SK-N-SH (cell line): ENCODE results near the gene RARB. TPM values are rescaled to one million over a fixed set of nuclear protein-coding genes. Genes with fewer than 3 reads are reported as not detected.

Experiments
- CTCF ChIA-PET: fragments of 300-600, 350-600 bp; formaldehyde crosslinking; extraction: SDS; loops from one replicate; lab custom pipeline; 2021; lab: Yijun Ruan, JAX
- POLR2A ChIA-PET: fragments of 350-600 bp; sonication (Branson Sonifier 250); formaldehyde crosslinking; extraction: SDS; loops from one replicate; lab custom pipeline; 2020; ENCODE audit warnings: antibody characterized with exemption, inconsistent platforms; lab: Yijun Ruan, JAX
- DNase-seq: peaks from one replicate; pipeline ENCODE4 v3.0.0; 2012
- H2AFZ ChIP-seq: fragments of 200-600 bp; sonication (generic); 2 replicates; pipeline ENCODE4 v1.8.1; 2016; ENCODE audit warnings: antibody characterized with exemption, mild to moderate bottlenecking, low read depth
- H3F3A ChIP-seq: fragments of 200-600 bp; sonication (generic); replicated peaks from 2 replicates; pipeline ENCODE3; 2016; ENCODE audit warnings: antibody characterized with exemption, mild to moderate bottlenecking; ENCODE audit not compliant: insufficient read depth
- H3K27ac ChIP-seq, 2 experiments: fragments of 200-500 bp in 1 of 2; fragments of 200-600 bp in 1 of 2; sonication (Bioruptor generic) in 1 of 2; sonication (generic), shearing (Covaris generic) in 1 of 2; 2 replicates each; pipeline versions ENCODE4 v1.5.1 to v1.6.1; 2014 to 2016; ENCODE audit warnings: low read depth in 2 of 2, inconsistent platforms in 1 of 2, low read length in 1 of 2, mild to moderate bottlenecking in 1 of 2, mixed read lengths in 1 of 2
- H3K27me3 ChIP-seq: fragments of 200-600 bp; sonication (generic), shearing (Covaris generic); 2 replicates; pipeline ENCODE4 v1.6.1; 2016; ENCODE audit warnings: mixed run types; ENCODE audit not compliant: insufficient read depth
- H3K36me3 ChIP-seq, 2 experiments: fragments of 200-500 bp in 1 of 2; fragments of 200-600 bp in 1 of 2; sonication (Bioruptor generic) in 1 of 2; sonication (generic) in 1 of 2; replicated peaks in 1 of 2; 2 replicates each; pipeline versions ENCODE3 to v1.5.1; 2014 to 2016; ENCODE audit warnings: low read length in 1 of 2, mild to moderate bottlenecking in 1 of 2; ENCODE audit not compliant: insufficient read depth in 2 of 2, control insufficient read depth in 1 of 2
- H3K4me1 ChIP-seq, 2 experiments: fragments of 200-500 bp in 1 of 2; fragments of 200-600 bp in 1 of 2; sonication (Bioruptor generic) in 1 of 2; sonication (generic), shearing (Covaris generic) in 1 of 2; 2 replicates each; pipeline versions ENCODE4 v1.5.1 to v1.6.1; 2014 to 2016; ENCODE audit warnings: low read depth in 1 of 2, low read length in 1 of 2, mixed run types in 1 of 2; ENCODE audit not compliant: insufficient read depth in 2 of 2, control insufficient read depth in 1 of 2
- H3K4me2 ChIP-seq: fragments of 200-600 bp; sonication (generic), shearing (Covaris generic); 2 replicates; pipeline ENCODE4 v1.6.1; 2017; ENCODE audit warnings: mixed run types
- H3K4me3 ChIP-seq, 2 experiments: fragments of 200-500 bp in 1 of 2; fragments of 200-600 bp in 1 of 2; sonication (Bioruptor generic) in 1 of 2; sonication (generic), shearing (Covaris generic) in 1 of 2; 2 replicates each; pipeline versions ENCODE4 v1.5.1 to v1.8.1; 2014 to 2016; ENCODE audit warnings: low read depth in 2 of 2, inconsistent platforms in 1 of 2, low read length in 1 of 2, mild to moderate bottlenecking in 1 of 2, mixed read lengths in 1 of 2, moderate library complexity in 1 of 2
- H3K79me2 ChIP-seq: fragments of 200-600 bp; sonication (generic); 2 replicates; pipeline ENCODE4 v1.8.1; 2017; ENCODE audit warnings: mild to moderate bottlenecking; ENCODE audit not compliant: insufficient read depth
- H3K9ac ChIP-seq: fragments of 200-600 bp; sonication (generic); 2 replicates; pipeline ENCODE4 v1.6.1; 2017; ENCODE audit warnings: mixed run types
- H3K9me2 ChIP-seq: fragments of 200-600 bp; sonication (generic); 2 replicates; pipeline ENCODE4 v1.6.1; 2017; ENCODE audit warnings: mixed run types
- H3K9me3 ChIP-seq: fragments of 200-600 bp; sonication (generic); 2 replicates; pipeline ENCODE4 v1.6.1; 2017; ENCODE audit warnings: mixed run types, mild to moderate bottlenecking, moderate library complexity
- H4K20me1 ChIP-seq: fragments of 200-600 bp; sonication (generic); 2 replicates; pipeline ENCODE4 v1.6.1; 2017; ENCODE audit warnings: mild to moderate bottlenecking, mixed run types; ENCODE audit not compliant: insufficient read depth
- EZH2phosphoT487 ChIP-seq: fragments of 200-600 bp; sonication (generic); IDR thresholded peaks from 2 replicates; pipeline ENCODE4 v1.6.1; 2017; ENCODE audit warnings: low read depth, mixed run types, mild to moderate bottlenecking, antibody characterized with exemption, moderate library complexity, borderline replicate concordance
- FOXJ3 ChIP-seq: sonication (generic); formaldehyde crosslinking; IDR thresholded peaks from 2 replicates; pipeline ENCODE4 v1.5.1; 2020; ENCODE audit warnings: mild to moderate bottlenecking, missing genetic modification reagents
- FOXM1 ChIP-seq: IDR thresholded peaks from 2 replicates; pipeline ENCODE4 v1.4.0; 2012; ENCODE audit warnings: low read depth, mild to moderate bottlenecking
- GABPA ChIP-seq: IDR thresholded peaks from 2 replicates; pipeline ENCODE4 v1.4.0; 2012; ENCODE audit warnings: low read depth, mild to moderate bottlenecking
- IRF3 ChIP-seq: fragments of 150-350 bp; IDR thresholded peaks from 2 replicates; pipeline ENCODE4 v1.6.1; 2016; ENCODE audit warnings: mild to moderate bottlenecking, low read depth, low read length
- RCOR1 ChIP-seq: fragments of 150-350 bp; IDR thresholded peaks from 2 replicates; pipeline ENCODE4 v1.6.1; 2017; ENCODE audit warnings: antibody characterized with exemption, low read length
- REST ChIP-seq: IDR thresholded peaks from 2 replicates; pipeline ENCODE4 v1.6.1; 2012; ENCODE audit warnings: mild to moderate bottlenecking, low read depth, low read length, moderate library complexity
- RFX5 ChIP-seq: IDR thresholded peaks from 2 replicates; pipeline ENCODE4 v1.6.1; 2012; ENCODE audit warnings: mild to moderate bottlenecking, improper control_type of control experiment, low read length
- RXRA ChIP-seq: IDR thresholded peaks from 2 replicates; pipeline ENCODE4 v1.4.0; 2012; ENCODE audit warnings: low read depth, mild to moderate bottlenecking, borderline replicate concordance
- TAF1 ChIP-seq: IDR thresholded peaks from 2 replicates; pipeline ENCODE4 v1.6.1; 2012; ENCODE audit warnings: low read depth, mild to moderate bottlenecking, low read length, moderate library complexity, borderline replicate concordance
- TEAD4 ChIP-seq: IDR thresholded peaks from 2 replicates; pipeline ENCODE4 v1.4.0; 2012; ENCODE audit warnings: mild to moderate bottlenecking, borderline replicate concordance; ENCODE audit not compliant: insufficient read depth
- USF1 ChIP-seq: IDR thresholded peaks from 2 replicates; pipeline ENCODE4 v1.4.0; 2012; ENCODE audit warnings: low read depth, borderline replicate concordance
- USF2 ChIP-seq: fragments of 150-350 bp; IDR thresholded peaks from 2 replicates; pipeline ENCODE4 v1.6.1; 2017; ENCODE audit warnings: antibody characterized with exemption, low read length, low read depth, borderline replicate concordance
- YY1 ChIP-seq: IDR thresholded peaks from 2 replicates; pipeline ENCODE4 v1.4.0; 2012; ENCODE audit warnings: low read depth, mild to moderate bottlenecking
- ZBTB33 ChIP-seq: IDR thresholded peaks from 2 replicates; pipeline ENCODE4 v1.4.0; 2012; ENCODE audit warnings: low read depth, borderline replicate concordance
- WGBS: methylation state at CpG from one replicate; pipeline ENCODE4 v1.1.6; 2017; ENCODE audit warnings: low lambda C conversion rate; 5-methylcytosine and 5-hydroxymethylcytosine counted together
- polyA plus RNA-seq, 3 experiments: library from polyadenylated mRNA; depleted of rRNA; stranded (reverse); fragments of >200 nt; gene quantifications; 2 replicates each; pipeline ENCODE4 v1.2.3, GENCODE V29; 2012

RARB gene
- polyA plus RNA-seq, 1 of the 3 experiments (the other 2 are of a cell fraction): 10.7 TPM

GRCh38 chr3:25449857-25450256 lies 21.8 kb downstream of the RARB start:
- WGBS: 95% methylated on average over 8 of the region's 8 CpGs
- POLR2A ChIA-PET: no interaction called here
- Histone ChIP-seq H3F3A (peaks cover 14% of the 10 kb centered on the region), H3K4me1 (peaks cover 27 to 38% of the 10 kb centered on the region in 2 experiments), H3K9me2 (no peaks in the 10 kb centered on the region)
- TF ChIP-seq GABPA: no peak
- no peak for TF ChIP-seq REST
- TF ChIP-seq USF1: no peak
- TF ChIP-seq FOXM1: no peak
- TF ChIP-seq RFX5: no peak
- TF ChIP-seq FOXJ3: no peak
- TF ChIP-seq IRF3: no peak
- no peak for TF ChIP-seq TAF1
- TF ChIP-seq YY1: no peak
- no peak for TF ChIP-seq ZBTB33
- no peak for TF ChIP-seq USF2
- TF ChIP-seq RCOR1: no peak
- TF ChIP-seq TEAD4: no peak
- TF ChIP-seq RXRA: no peak
- no peak for TF ChIP-seq EZH2phosphoT487
- TF ChIP-seq, all 33 proteins: peak for 0
- no peak overlapping the region for H3K4me2 ChIP-seq
- H3K9ac ChIP-seq: no peak overlapping the region
- no peaks in the 10 kb centered on the region for H3K9me3 ChIP-seq
- peaks cover 78% of the 10 kb centered on the region for H3K79me2 ChIP-seq
- H2AFZ ChIP-seq: no peak overlapping the region
- peak overlapping the region in 1 of 2 experiments; percentile 50; a peak in 1 of 4 replicates for H3K27ac ChIP-seq
- H4K20me1 ChIP-seq: no peaks in the 10 kb centered on the region
- CTCF ChIA-PET: interaction anchor here (0.9 to 3.0 kb wide), 3 partner anchors 29 to 144 kb away, joined by 3 to 14 read pairs (median 3); no protein-coding TSS in a partner anchor
- no peak overlapping the region for H3K4me3 ChIP-seq
- no peak for DNase-seq
- H3K27me3 ChIP-seq: no peaks in the 10 kb centered on the region
- no peaks in the 10 kb centered on the region for H3K36me3 ChIP-seq
